Right atrium auricular region (tissue), 2 donors: ENCODE data around the gene MYO5B. TPM values are rescaled to one million over a fixed set of nuclear protein-coding genes. Genes with fewer than 3 reads are reported as not detected.

ENCODE experiments used
- DNase-seq: peaks from one replicate; pipeline ENCODE4 v3.0.0-alpha.2; 2019; ENCODE audit warnings: low spot score
- H3K27ac ChIP-seq, 2 donors: fragments of 200-600 bp; sonication (generic); 1 replicate in 1 of 2; 2 replicates in 1 of 2; pipeline ENCODE4 v1.5.1; 2016 to 2019
- H3K27me3 ChIP-seq, 2 donors: fragments of 200-600 bp; sonication (generic); one replicate each; pipeline versions ENCODE4 v1.5.1 to v1.6.0; 2017 to 2019
- H3K36me3 ChIP-seq: fragments of 200-600 bp; sonication (generic); one replicate; pipeline ENCODE4 v1.5.1; 2016
- H3K4me1 ChIP-seq, 2 donors: fragments of 200-600 bp; sonication (generic); one replicate each; pipeline versions ENCODE4 v1.5.1 to v1.6.0; 2017 to 2019
- H3K4me3 ChIP-seq, 2 donors: fragments of 200-600 bp; sonication (generic); 1 replicate in 1 of 2; 2 replicates in 1 of 2; pipeline ENCODE4 v1.5.1; 2017 to 2019; ENCODE audit warnings: mild to moderate bottlenecking in 1 of 2, moderate library complexity in 1 of 2
- H3K9me3 ChIP-seq, 2 donors: fragments of 200-600 bp; sonication (generic); one replicate each; pipeline ENCODE4 v1.5.1; 2019
- total RNA-seq, 2 donors: library from RNA; depleted of rRNA; stranded (reverse); fragments of >200 nt; gene quantifications; one replicate each; pipeline ENCODE4 v1.1.0, GENCODE V29; 2016
- TF ChIP-seq, protein P1 (sequence below), 2 donors: fragments of 200-600 bp; sonication (generic); IDR thresholded peaks; one replicate each; pipeline ENCODE4 v1.5.1; 2019; ENCODE audit warnings: antibody characterized with exemption in 2 of 2

Gene MYO5B
- total RNA-seq, 2 donors from 2014 or later, result 7.7 to 10.2 TPM

GRCh38 chr18:49922228-49922627, 272.7 kb downstream of the MYO5B start:
- TF ChIP-seq, protein P1, sequence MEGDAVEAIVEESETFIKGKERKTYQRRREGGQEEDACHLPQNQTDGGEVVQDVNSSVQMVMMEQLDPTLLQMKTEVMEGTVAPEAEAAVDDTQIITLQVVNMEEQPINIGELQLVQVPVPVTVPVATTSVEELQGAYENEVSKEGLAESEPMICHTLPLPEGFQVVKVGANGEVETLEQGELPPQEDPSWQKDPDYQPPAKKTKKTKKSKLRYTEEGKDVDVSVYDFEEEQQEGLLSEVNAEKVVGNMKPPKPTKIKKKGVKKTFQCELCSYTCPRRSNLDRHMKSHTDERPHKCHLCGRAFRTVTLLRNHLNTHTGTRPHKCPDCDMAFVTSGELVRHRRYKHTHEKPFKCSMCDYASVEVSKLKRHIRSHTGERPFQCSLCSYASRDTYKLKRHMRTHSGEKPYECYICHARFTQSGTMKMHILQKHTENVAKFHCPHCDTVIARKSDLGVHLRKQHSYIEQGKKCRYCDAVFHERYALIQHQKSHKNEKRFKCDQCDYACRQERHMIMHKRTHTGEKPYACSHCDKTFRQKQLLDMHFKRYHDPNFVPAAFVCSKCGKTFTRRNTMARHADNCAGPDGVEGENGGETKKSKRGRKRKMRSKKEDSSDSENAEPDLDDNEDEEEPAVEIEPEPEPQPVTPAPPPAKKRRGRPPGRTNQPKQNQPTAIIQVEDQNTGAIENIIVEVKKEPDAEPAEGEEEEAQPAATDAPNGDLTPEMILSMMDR (IDR thresholded peaks at IDR 0.05), result no peak
- Histone ChIP-seq H3K27me3 (no peaks in the 10 kb centered on the region), H3K27ac (no peak overlapping the region), H3K9me3 (no peaks in the 10 kb centered on the region), H3K4me3 (no peak overlapping the region), H3K4me1 (no peaks in the 10 kb centered on the region), H3K36me3 (no peaks in the 10 kb centered on the region)
- DNase-seq, result no peak

GRCh38 chr18:49921318-49921985, 273.5 kb downstream of the MYO5B start:
- Histone ChIP-seq H3K4me1 (no peaks in the 10 kb centered on the region), H3K27ac (no peak overlapping the region), H3K9me3 (no peaks in the 10 kb centered on the region), H3K27me3 (no peaks in the 10 kb centered on the region), H3K36me3 (no peaks in the 10 kb centered on the region), H3K4me3 (no peak overlapping the region)
- TF ChIP-seq, protein P1 (IDR thresholded peaks at IDR 0.05), result no peak
- DNase-seq, result no peak

- Histone ChIP-seq H3K9me3 (no peaks in the 10 kb centered on the region), H3K4me3 (no peak overlapping the region), H3K4me1 (no peaks in the 10 kb centered on the region), H3K27ac (no peak overlapping the region), H3K36me3 (no peaks in the 10 kb centered on the region), H3K27me3 (no peaks in the 10 kb centered on the region)
- DNase-seq, result no peak
- TF ChIP-seq, protein P1 (IDR thresholded peaks at IDR 0.05), result no peak
Measured at GRCh38 chr18:49920731-49921130, 274.2 kb downstream of the MYO5B start.

GRCh38 chr18:49917742-49918141, 277.2 kb downstream of the MYO5B start:
- Histone ChIP-seq H3K36me3 (no peaks in the 10 kb centered on the region), H3K4me3 (no peak overlapping the region), H3K27me3 (no peaks in the 10 kb centered on the region), H3K9me3 (no peaks in the 10 kb centered on the region), H3K27ac (no peak overlapping the region), H3K4me1 (no peaks in the 10 kb centered on the region)
- no peak for DNase-seq
- TF ChIP-seq, protein P1 (IDR thresholded peaks at IDR 0.05), result no peak

DNA sequence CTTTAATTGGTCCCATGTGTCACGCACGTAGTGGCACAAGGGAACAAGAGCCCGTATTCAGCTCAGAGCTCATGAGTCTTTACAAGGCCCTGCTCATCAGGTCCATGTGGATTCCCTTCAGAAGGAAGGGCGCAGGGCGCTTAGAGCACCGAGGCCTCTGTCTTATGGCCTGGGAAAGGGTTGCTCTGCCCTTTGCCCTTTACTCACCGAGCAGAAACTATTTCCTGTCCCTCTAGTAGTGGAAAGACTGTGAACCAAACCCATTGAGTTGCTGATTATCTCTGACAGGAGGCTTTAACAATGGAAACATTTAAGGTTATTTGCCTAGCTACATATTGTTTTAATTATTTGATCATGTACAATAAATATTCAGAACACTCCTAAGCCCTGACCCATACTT, 279.6 kb downstream of the MYO5B start:
- Histone ChIP-seq H3K36me3 (no peaks in the 10 kb centered on the region), H3K27me3 (no peaks in the 10 kb centered on the region), H3K27ac (no peak overlapping the region), H3K9me3 (no peaks in the 10 kb centered on the region), H3K4me3 (no peak overlapping the region), H3K4me1 (no peaks in the 10 kb centered on the region)
- TF ChIP-seq, protein P1 (IDR thresholded peaks at IDR 0.05), result no peak
- DNase-seq, result no peak

GRCh38 chr18:49913221-49913620, 281.7 kb downstream of the MYO5B start:
- no peaks in the 10 kb centered on the region for H3K36me3 ChIP-seq
- no peak overlapping the region for H3K27ac ChIP-seq
- DNase-seq, result no peak
- H3K4me1 ChIP-seq, result no peaks in the 10 kb centered on the region
- no peak overlapping the region for H3K4me3 ChIP-seq
- no peaks in the 10 kb centered on the region for H3K9me3 ChIP-seq
- H3K27me3 ChIP-seq, result no peaks in the 10 kb centered on the region
- TF ChIP-seq, protein P1 (IDR thresholded peaks at IDR 0.05), result no peak
